Astrocyte (in vitro differentiated cells and primary cell): ENCODE measurements around the gene NKAIN2. TPM values are rescaled to one million over a fixed set of nuclear protein-coding genes. Genes with fewer than 3 reads are reported as not detected.

Experiments used
- DNase-seq: peaks from one replicate; pipeline ENCODE4 v3.0.0-alpha.2; 2010; ENCODE audit warnings: low read depth
- FAIRE-seq: peaks from 2 replicates; lab custom pipeline; 2011; peaks lifted over from hg19 to GRCh38; lab: Jason Lieb, UNC
- H2AFZ ChIP-seq: 2 replicates; pipeline ENCODE4 v1.6.0; 2012; ENCODE audit warnings: low read depth, low read length, inconsistent platforms
- H3K27ac ChIP-seq: 2 replicates; pipeline ENCODE4 v1.5.1; 2011; ENCODE audit warnings: low read depth, low read length, inconsistent platforms
- H3K27me3 ChIP-seq: 2 replicates; pipeline ENCODE4 v1.6.0; 2011; ENCODE audit warnings: low read length, inconsistent platforms; ENCODE audit not compliant: insufficient read depth
- H3K36me3 ChIP-seq: 2 replicates; pipeline ENCODE4 v1.5.1; 2011; ENCODE audit warnings: low read length, inconsistent platforms; ENCODE audit not compliant: insufficient read depth
- H3K4me1 ChIP-seq: 2 replicates; pipeline ENCODE4 v1.5.1; 2011; ENCODE audit warnings: low read length, inconsistent platforms; ENCODE audit not compliant: insufficient read depth
- H3K4me2 ChIP-seq: 2 replicates; pipeline ENCODE4 v1.6.0; 2012; ENCODE audit warnings: low read length, inconsistent platforms
- H3K4me3 ChIP-seq: 2 replicates; pipeline ENCODE4 v1.5.1; 2011; ENCODE audit warnings: low read depth, mild to moderate bottlenecking, low read length, inconsistent platforms; ENCODE audit not compliant: insufficient read depth
- H3K79me2 ChIP-seq: 2 replicates; pipeline ENCODE4 v1.6.0; 2012; ENCODE audit warnings: mild to moderate bottlenecking, low read length, inconsistent platforms; ENCODE audit not compliant: insufficient read depth
- H3K9ac ChIP-seq: 2 replicates; pipeline ENCODE4 v1.6.0; 2012; ENCODE audit warnings: mild to moderate bottlenecking, low read length, inconsistent platforms
- H3K9me3 ChIP-seq: 2 replicates; pipeline ENCODE4 v1.5.1; 2012; ENCODE audit warnings: low read depth, mild to moderate bottlenecking, low read length, inconsistent platforms; ENCODE audit not compliant: insufficient read depth
- H4K20me1 ChIP-seq: 2 replicates; pipeline ENCODE4 v1.6.0; 2012; ENCODE audit warnings: low read length, inconsistent platforms; ENCODE audit not compliant: insufficient read depth
- H3K27ac Mint-ChIP-seq: one replicate; pipeline ENCODE4 v1.8.0; 2021; ENCODE audit warnings: mild to moderate bottlenecking, mixed read lengths; ENCODE audit not compliant: unreplicated experiment
- H3K27me3 Mint-ChIP-seq: one replicate; pipeline ENCODE4 v1.8.0; 2021; ENCODE audit warnings: low read depth, mixed read lengths; ENCODE audit not compliant: unreplicated experiment
- H3K36me3 Mint-ChIP-seq: one replicate; pipeline ENCODE4 v1.8.0; 2021; ENCODE audit warnings: low read depth, mixed read lengths; ENCODE audit not compliant: unreplicated experiment
- H3K4me1 Mint-ChIP-seq: one replicate; pipeline ENCODE4 v1.8.0; 2021; ENCODE audit warnings: low read depth, mixed read lengths; ENCODE audit not compliant: unreplicated experiment
- H3K4me3 Mint-ChIP-seq: one replicate; pipeline ENCODE4 v1.8.0; 2021; ENCODE audit warnings: mild to moderate bottlenecking, moderate library complexity, mixed read lengths; ENCODE audit not compliant: unreplicated experiment
- H3K9me3 Mint-ChIP-seq: one replicate; pipeline ENCODE4 v1.8.0; 2021; ENCODE audit warnings: mild to moderate bottlenecking, mixed read lengths; ENCODE audit not compliant: unreplicated experiment
- EZH2 ChIP-seq: IDR thresholded peaks from 2 replicates; pipeline ENCODE4 v1.6.1; 2012; ENCODE audit warnings: mild to moderate bottlenecking, low read length, inconsistent platforms; ENCODE audit not compliant: insufficient read depth
- total RNA-seq: library from RNA; stranded (reverse); gene quantifications from 2 replicates; pipeline ENCODE4 v1.2.1, GENCODE V29; 2021
- TF ChIP-seq, protein P1 (sequence below): IDR thresholded peaks from 2 replicates; pipeline ENCODE4 v1.5.1; 2011; ENCODE audit warnings: low read depth, mild to moderate bottlenecking, inconsistent platforms, low read length, moderate library complexity; ENCODE audit not compliant: insufficient read depth

Gene NKAIN2
- total RNA-seq, 1 donor from 2014 or later: 0.07 TPM

DNA sequence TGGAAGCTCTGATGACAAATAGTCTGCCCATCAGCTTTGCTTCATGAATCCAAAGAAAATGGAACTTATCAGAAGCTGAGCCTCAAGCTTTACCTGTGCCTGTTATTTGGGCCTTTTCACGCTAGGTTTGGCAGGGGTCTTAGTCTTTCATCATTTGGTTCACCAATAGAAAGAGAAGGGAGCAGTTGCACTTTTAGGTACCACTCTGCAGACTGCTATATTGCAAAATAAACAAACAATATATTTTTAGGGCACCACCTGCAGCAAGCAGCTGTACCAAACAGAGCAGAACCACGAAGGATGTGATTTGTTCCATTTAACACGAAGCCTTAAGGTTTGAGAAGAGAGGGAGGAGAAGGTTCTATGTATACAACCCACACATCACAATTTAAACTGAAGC is 867.1 kb downstream of the NKAIN2 start:
- H3K36me3 Mint-ChIP-seq: no peaks in the 10 kb centered on the region

DNA sequence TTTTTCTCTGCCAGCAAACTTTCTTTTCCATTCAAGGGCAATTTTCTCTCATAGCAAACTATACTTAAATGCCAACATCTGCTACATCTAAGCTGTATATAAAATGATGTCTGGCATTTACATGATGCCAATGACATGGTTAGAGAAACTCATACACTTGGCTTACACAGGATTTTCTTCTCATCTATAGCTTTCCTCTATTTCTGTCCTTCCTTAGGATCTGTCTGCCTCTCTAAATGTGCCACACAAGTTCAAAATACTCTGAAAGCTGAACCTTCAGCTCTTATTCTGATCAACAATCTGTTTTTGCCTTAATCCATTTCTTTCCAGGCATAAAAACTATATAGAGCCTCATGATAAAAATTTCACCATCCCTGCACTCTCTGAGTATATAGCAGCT is 867.7 kb downstream of the NKAIN2 start:
- Mint-ChIP-seq H3K36me3 (no peaks in the 10 kb centered on the region), H3K27me3 (no peaks in the 10 kb centered on the region), H3K4me3 (no peak overlapping the region), H3K27ac (no peak overlapping the region), H3K4me1 (peaks cover 16% of the 10 kb centered on the region), H3K9me3 (peaks cover 4% of the 10 kb centered on the region)
- Histone ChIP-seq H3K27me3 (no peaks in the 10 kb centered on the region), H4K20me1 (no peaks in the 10 kb centered on the region), H3K36me3 (no peaks in the 10 kb centered on the region), H3K9ac (no peak overlapping the region), H3K4me3 (no peak overlapping the region), H3K4me1 (no peaks in the 10 kb centered on the region), H3K27ac (no peak overlapping the region), H3K9me3 (peaks cover 3% of the 10 kb centered on the region), H2AFZ (no peak overlapping the region), H3K79me2 (no peaks in the 10 kb centered on the region), H3K4me2 (no peak overlapping the region)
- no peak for FAIRE-seq
- TF ChIP-seq, protein P1, sequence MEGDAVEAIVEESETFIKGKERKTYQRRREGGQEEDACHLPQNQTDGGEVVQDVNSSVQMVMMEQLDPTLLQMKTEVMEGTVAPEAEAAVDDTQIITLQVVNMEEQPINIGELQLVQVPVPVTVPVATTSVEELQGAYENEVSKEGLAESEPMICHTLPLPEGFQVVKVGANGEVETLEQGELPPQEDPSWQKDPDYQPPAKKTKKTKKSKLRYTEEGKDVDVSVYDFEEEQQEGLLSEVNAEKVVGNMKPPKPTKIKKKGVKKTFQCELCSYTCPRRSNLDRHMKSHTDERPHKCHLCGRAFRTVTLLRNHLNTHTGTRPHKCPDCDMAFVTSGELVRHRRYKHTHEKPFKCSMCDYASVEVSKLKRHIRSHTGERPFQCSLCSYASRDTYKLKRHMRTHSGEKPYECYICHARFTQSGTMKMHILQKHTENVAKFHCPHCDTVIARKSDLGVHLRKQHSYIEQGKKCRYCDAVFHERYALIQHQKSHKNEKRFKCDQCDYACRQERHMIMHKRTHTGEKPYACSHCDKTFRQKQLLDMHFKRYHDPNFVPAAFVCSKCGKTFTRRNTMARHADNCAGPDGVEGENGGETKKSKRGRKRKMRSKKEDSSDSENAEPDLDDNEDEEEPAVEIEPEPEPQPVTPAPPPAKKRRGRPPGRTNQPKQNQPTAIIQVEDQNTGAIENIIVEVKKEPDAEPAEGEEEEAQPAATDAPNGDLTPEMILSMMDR: no peak
- no peak for TF ChIP-seq EZH2
- no peak for DNase-seq

More for the DNA sequence above, 867.1 kb downstream of the NKAIN2 start:
- no peak overlapping the region for H3K4me2 ChIP-seq
- H4K20me1 ChIP-seq: no peaks in the 10 kb centered on the region
- H3K27ac ChIP-seq: no peak overlapping the region
- H3K79me2 ChIP-seq: no peaks in the 10 kb centered on the region
- no peak for TF ChIP-seq EZH2
- TF ChIP-seq, protein P1: no peak
- Mint-ChIP-seq H3K4me1 (peaks cover 14% of the 10 kb centered on the region), H3K27me3 (no peaks in the 10 kb centered on the region), H3K4me3 (no peak overlapping the region), H3K27ac (no peak overlapping the region), H3K9me3 (peaks cover 4% of the 10 kb centered on the region)
- no peaks in the 10 kb centered on the region for H3K36me3 ChIP-seq
- no peak for FAIRE-seq
- H3K27me3 ChIP-seq: no peaks in the 10 kb centered on the region
- no peak for DNase-seq
- H3K4me3 ChIP-seq: no peak overlapping the region
- H3K9ac ChIP-seq: no peak overlapping the region
- H2AFZ ChIP-seq: no peak overlapping the region
- H3K4me1 ChIP-seq: no peaks in the 10 kb centered on the region
- peaks cover 3% of the 10 kb centered on the region for H3K9me3 ChIP-seq

DNA sequence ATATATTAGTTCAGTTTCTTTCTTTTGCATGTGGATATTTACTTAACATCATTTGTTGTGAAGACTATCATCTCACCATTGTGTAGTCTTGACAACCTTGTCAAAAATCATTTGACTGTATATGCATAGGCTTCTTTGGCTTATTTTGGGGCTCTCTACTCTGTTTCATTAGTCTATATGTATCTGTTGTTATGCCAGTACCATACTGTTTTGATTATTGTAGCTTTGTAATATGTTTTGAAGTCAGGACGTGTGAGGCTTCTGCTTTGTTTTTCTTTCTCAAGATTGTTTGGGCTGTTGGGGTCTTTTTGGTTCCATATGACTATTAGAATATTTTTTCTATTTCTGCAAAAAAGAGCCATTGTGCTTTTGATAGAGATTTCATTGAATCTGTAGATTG is 870.4 kb downstream of the NKAIN2 start:
- Mint-ChIP-seq H3K9me3 (peaks cover 18% of the 10 kb centered on the region), H3K4me3 (no peak overlapping the region)
- no peak overlapping the region for H3K9ac ChIP-seq

More for the DNA sequence above, 870.4 kb downstream of the NKAIN2 start:
- Mint-ChIP-seq H3K27ac (no peak overlapping the region), H3K27me3 (no peaks in the 10 kb centered on the region), H3K4me1 (peaks cover 16% of the 10 kb centered on the region), H3K36me3 (no peaks in the 10 kb centered on the region)
- H4K20me1 ChIP-seq: no peaks in the 10 kb centered on the region
- no peak overlapping the region for H3K4me3 ChIP-seq
- no peak overlapping the region for H3K27ac ChIP-seq
- H3K9me3 ChIP-seq: peaks cover 3% of the 10 kb centered on the region
- H3K36me3 ChIP-seq: no peaks in the 10 kb centered on the region
- FAIRE-seq: no peak
- H3K79me2 ChIP-seq: no peaks in the 10 kb centered on the region
- H2AFZ ChIP-seq: no peak overlapping the region
- H3K4me1 ChIP-seq: no peaks in the 10 kb centered on the region
- no peak for DNase-seq
- no peak overlapping the region for H3K4me2 ChIP-seq
- TF ChIP-seq, protein P1: no peak
- TF ChIP-seq EZH2: no peak
- H3K27me3 ChIP-seq: no peaks in the 10 kb centered on the region
